H9 (cell line): ENCODE results near the gene CCNJL. TPM values are rescaled to one million over a fixed set of nuclear protein-coding genes. Genes with fewer than 3 reads are reported as not detected.

Experiments used
- DNase-seq: peaks from one replicate; pipeline ENCODE4 v3.0.0-alpha.2; 2017
- H2AFZ ChIP-seq: one replicate; pipeline ENCODE4 v1.6.1; 2013; ENCODE audit warnings: mild to moderate bottlenecking, low read length, control low read depth, moderate library complexity
- H2AK5ac ChIP-seq: 2 replicates; pipeline ENCODE4 v1.6.1; 2013; ENCODE audit warnings: low read length, control low read depth, mixed read lengths; ENCODE audit not compliant: insufficient read length
- H2BK120ac ChIP-seq: one replicate; pipeline ENCODE4 v1.6.1; 2013; ENCODE audit warnings: low read depth, mild to moderate bottlenecking, low read length, control low read depth, inconsistent platforms; ENCODE audit not compliant: poor library complexity, severe bottlenecking
- H2BK12ac ChIP-seq: 2 replicates; pipeline ENCODE4 v1.6.1; 2013; ENCODE audit warnings: low read length, control low read depth, mixed read lengths, low read depth; ENCODE audit not compliant: insufficient read length
- H2BK15ac ChIP-seq: 2 replicates; pipeline ENCODE4 v1.6.1; 2013; ENCODE audit warnings: low read depth, low read length, control low read depth
- H2BK20ac ChIP-seq: one replicate; pipeline ENCODE4 v1.6.1; 2013; ENCODE audit warnings: low read depth, mild to moderate bottlenecking, low read length, control low read depth, inconsistent platforms; ENCODE audit not compliant: poor library complexity, severe bottlenecking
- H2BK5ac ChIP-seq: 2 replicates; pipeline ENCODE4 v1.6.1; 2013; ENCODE audit warnings: low read length, control low read depth, mixed read lengths; ENCODE audit not compliant: insufficient read length
- H3K14ac ChIP-seq: 2 replicates; pipeline ENCODE4 v1.6.1; 2013; ENCODE audit warnings: low read length, control low read depth; ENCODE audit not compliant: insufficient read depth
- H3K18ac ChIP-seq: 2 replicates; pipeline ENCODE4 v1.6.1; 2013; ENCODE audit warnings: low read depth, mild to moderate bottlenecking, mixed read lengths, low read length, control low read depth; ENCODE audit not compliant: insufficient read length
- H3K23ac ChIP-seq: 2 replicates; pipeline ENCODE4 v1.6.1; 2013; ENCODE audit warnings: low read length, control low read depth, mixed read lengths, low read depth; ENCODE audit not compliant: insufficient read length
- H3K23me2 ChIP-seq: 2 replicates; pipeline ENCODE4 v1.6.1; 2013; ENCODE audit warnings: low read depth, mild to moderate bottlenecking, mixed read lengths, low read length, control low read depth; ENCODE audit not compliant: insufficient read length, poor library complexity, severe bottlenecking
- H3K27ac ChIP-seq: 2 replicates; pipeline ENCODE4 v1.5.1; 2013; ENCODE audit warnings: low read length, control low read depth, mixed read lengths, low read depth; ENCODE audit not compliant: insufficient read length
- H3K27me3 ChIP-seq: 2 replicates; pipeline ENCODE4 v1.6.1; 2013; ENCODE audit warnings: low read length, control low read depth, inconsistent platforms; ENCODE audit not compliant: insufficient read depth
- H3K4ac ChIP-seq: 2 replicates; pipeline ENCODE4 v1.6.1; 2013; ENCODE audit warnings: low read depth, mild to moderate bottlenecking, control low read depth, inconsistent platforms, low read length, moderate library complexity
- H3K4me1 ChIP-seq: 2 replicates; pipeline ENCODE4 v1.6.1; 2013; ENCODE audit warnings: low read length, control low read depth, inconsistent platforms; ENCODE audit not compliant: insufficient read depth
- H3K4me2 ChIP-seq: 2 replicates; pipeline ENCODE4 v1.6.1; 2013; ENCODE audit warnings: low read length, control low read depth, mixed read lengths; ENCODE audit not compliant: insufficient read length, insufficient read depth
- H3K56ac ChIP-seq: 2 replicates; pipeline ENCODE4 v1.6.1; 2013; ENCODE audit warnings: low read depth, mild to moderate bottlenecking, mixed read lengths, low read length, control low read depth; ENCODE audit not compliant: insufficient read length
- H3K79me1 ChIP-seq: 2 replicates; pipeline ENCODE4 v1.6.1; 2013; ENCODE audit warnings: low read depth, mild to moderate bottlenecking, moderate library complexity, low read length, control low read depth, inconsistent platforms; ENCODE audit not compliant: insufficient read depth, poor library complexity, severe bottlenecking
- H3K79me2 ChIP-seq: 2 replicates; pipeline ENCODE4 v1.6.1; 2013; ENCODE audit warnings: low read length, control low read depth, inconsistent platforms; ENCODE audit not compliant: insufficient read depth
- H3K9ac ChIP-seq: 2 replicates; pipeline ENCODE4 v1.6.1; 2013; ENCODE audit warnings: low read length, control low read depth, mixed read lengths; ENCODE audit not compliant: insufficient read length; ENCODE audit errors: extremely low read depth
- H3K9me3 ChIP-seq: one replicate; pipeline ENCODE4 v1.6.1; 2013; ENCODE audit warnings: low read depth, low read length, inconsistent platforms; ENCODE audit not compliant: control insufficient read depth
- H3T11ph ChIP-seq: one replicate; pipeline ENCODE4 v1.6.1; 2013; ENCODE audit warnings: mild to moderate bottlenecking, low read length, control low read depth, inconsistent platforms
- H4K20me1 ChIP-seq: one replicate; pipeline ENCODE4 v1.6.1; 2013; ENCODE audit not compliant: control insufficient read depth, insufficient read length, insufficient read depth
- H4K5ac ChIP-seq: 2 replicates; pipeline ENCODE4 v1.6.1; 2013; ENCODE audit warnings: low read depth, mild to moderate bottlenecking, mixed read lengths, low read length, control low read depth; ENCODE audit not compliant: insufficient read length
- H4K8ac ChIP-seq: replicated peaks from 2 replicates; pipeline ENCODE4 v1.6.1; 2013; ENCODE audit warnings: low read length, control low read depth, mixed read lengths, low read depth; ENCODE audit not compliant: insufficient read length
- H4K91ac ChIP-seq: 2 replicates; pipeline ENCODE4 v1.6.1; 2013; ENCODE audit warnings: low read depth, mild to moderate bottlenecking, moderate library complexity, mixed read lengths, low read length, control low read depth; ENCODE audit not compliant: insufficient read length
- H3K27ac Mint-ChIP-seq, 3 experiments: 2 replicates in 2 of 3; 3 replicates in 1 of 3; pipeline ENCODE4 v1.8.0; 2020 to 2021; ENCODE audit warnings: mixed read lengths in 3 of 3, mild to moderate bottlenecking in 1 of 3, moderate library complexity in 1 of 3
- H3K27me3 Mint-ChIP-seq: 2 replicates; pipeline ENCODE4 v1.8.0; 2021; ENCODE audit warnings: low read depth, mild to moderate bottlenecking, moderate library complexity, mixed read lengths
- H3K36me3 Mint-ChIP-seq, 3 experiments: 2 replicates in 2 of 3; 3 replicates in 1 of 3; pipeline ENCODE4 v1.8.0; 2020 to 2021; ENCODE audit warnings: low read depth in 3 of 3, mixed read lengths in 3 of 3; ENCODE audit not compliant: insufficient read depth in 1 of 3
- H3K4me1 Mint-ChIP-seq, 2 experiments: 2 replicates each; pipeline ENCODE4 v1.8.0; 2020; ENCODE audit warnings: mixed read lengths in 2 of 2
- H3K4me3 Mint-ChIP-seq, 2 experiments: 2 replicates in 1 of 2; 3 replicates in 1 of 2; pipeline ENCODE4 v1.8.0; 2020 to 2021; ENCODE audit warnings: mild to moderate bottlenecking in 2 of 2, mixed read lengths in 2 of 2, moderate library complexity in 1 of 2
- H3K9me3 Mint-ChIP-seq, 2 experiments: 2 replicates in 1 of 2; 3 replicates in 1 of 2; pipeline ENCODE4 v1.8.0; 2020; ENCODE audit warnings: mild to moderate bottlenecking in 2 of 2, mixed read lengths in 2 of 2, moderate library complexity in 1 of 2
- CTCF ChIP-seq: fragments of 200-600 bp; sonication (generic); conservative IDR thresholded peaks from 3 replicates; pipeline ENCODE4 v1.8.0; 2021; ENCODE audit warnings: antibody characterized with exemption, mild to moderate bottlenecking
- WGBS: extraction: QIAGEN DNeasy Blood & Tissue Kit; methylation state at CpG from one replicate; pipeline ENCODE4 v1.1.7; 2013; ENCODE audit warnings: missing lambda C conversion rate, low lambda C conversion rate, mixed read lengths; ENCODE audit not compliant: insufficient read length; ENCODE audit errors: extremely low coverage; 5-methylcytosine and 5-hydroxymethylcytosine counted together
- total RNA-seq: library from RNA; stranded (reverse); gene quantifications from 2 replicates; pipeline ENCODE4 v1.2.1, GENCODE V29; 2021

Gene CCNJL
- total RNA-seq, 1 experiment from 2014 or later = 26.9 TPM

- no peak overlapping the region for H3K27ac ChIP-seq
- H3K27ac Mint-ChIP-seq = no peak overlapping the region
- no peak for TF ChIP-seq CTCF
- no peak overlapping the region for H2BK120ac ChIP-seq
- H3K56ac ChIP-seq = no peak overlapping the region
- H4K8ac ChIP-seq = no peak overlapping the region
- no peak overlapping the region for H3K9ac ChIP-seq
- H2BK12ac ChIP-seq = no peak overlapping the region
- H3K18ac ChIP-seq = no peak overlapping the region
- H3K14ac ChIP-seq = no peak overlapping the region
- no peak overlapping the region for H2AFZ ChIP-seq
- H3K4me1 ChIP-seq = no peaks in the 10 kb centered on the region
- no peaks in the 10 kb centered on the region for H4K20me1 ChIP-seq
- no peak overlapping the region for H3T11ph ChIP-seq
- no peak overlapping the region for H4K91ac ChIP-seq
- H3K36me3 Mint-ChIP-seq = no peaks in the 10 kb centered on the region; a peak in 1 of 7 replicates
- H3K79me2 ChIP-seq = no peaks in the 10 kb centered on the region
- no peaks in the 10 kb centered on the region for H3K9me3 ChIP-seq
- H3K4me2 ChIP-seq = no peak overlapping the region
- H2BK15ac ChIP-seq = no peak overlapping the region
- no peak overlapping the region for H3K4ac ChIP-seq
- no peaks in the 10 kb centered on the region for H3K79me1 ChIP-seq
- no peak overlapping the region for H2BK5ac ChIP-seq
- no peaks in the 10 kb centered on the region for H3K27me3 ChIP-seq
- H2BK20ac ChIP-seq = no peak overlapping the region
- H3K27me3 Mint-ChIP-seq = peaks cover 2% of the 10 kb centered on the region; the same call in 1 of the 2 replicates
- no peak overlapping the region for H3K23ac ChIP-seq
- H3K4me3 Mint-ChIP-seq = no peak overlapping the region
- no peaks in the 10 kb centered on the region for H3K9me3 Mint-ChIP-seq
- WGBS = no CpG with 5 or more reads among the region's 4 CpGs
- H3K23me2 ChIP-seq = no peaks in the 10 kb centered on the region
- H4K5ac ChIP-seq = no peak overlapping the region
- no peak overlapping the region for H2AK5ac ChIP-seq
- H3K4me1 Mint-ChIP-seq = peaks cover 5 to 6% of the 10 kb centered on the region in 2 experiments; a peak in 3 of 4 replicates
- DNase-seq = no peak
Observed at GRCh38 chr5:160219356-160219755, 93.0 kb downstream of the CCNJL start.
